Fibroblast of the aortic adventitia (primary cell): ENCODE data around the gene ZSWIM3. TPM values are rescaled to one million over a fixed set of nuclear protein-coding genes. Genes with fewer than 3 reads are reported as not detected.

Experiments
- DNase-seq: peaks from one replicate; pipeline ENCODE4 v3.0.0-alpha.2; 2010; ENCODE audit warnings: low read depth
- H3K4me3 ChIP-seq: 2 replicates; pipeline ENCODE4 v1.5.1; 2011; ENCODE audit warnings: low read depth, mild to moderate bottlenecking, control low read depth, low read length, moderate library complexity
- CTCF ChIP-seq: IDR thresholded peaks from 2 replicates; pipeline ENCODE4 v1.5.1; 2011; ENCODE audit warnings: mild to moderate bottlenecking, low read length, control low read depth, inconsistent platforms; ENCODE audit not compliant: insufficient read depth
- total RNA-seq: library from RNA; depleted of rRNA; stranded (reverse); fragments of >200 nt; gene quantifications from 2 replicates; pipeline ENCODE4 v1.2.3, GENCODE V29; 2012; ENCODE audit warnings: low replicate concordance

ZSWIM3 gene
- total RNA-seq, 1 donor = 4.3 TPM

- no peak for TF ChIP-seq CTCF
- no peak overlapping the region for H3K4me3 ChIP-seq
- no peak for DNase-seq
Observed at GRCh38 chr20:45848969-45849582, 8.3 kb upstream of the ZSWIM3 start.

GRCh38 chr20:45850238-45850637, 7.2 kb upstream of the ZSWIM3 start:
- DNase-seq = no peak
- H3K4me3 ChIP-seq = no peak overlapping the region
- no peak for TF ChIP-seq CTCF

- no peak for TF ChIP-seq CTCF
- H3K4me3 ChIP-seq = no peak overlapping the region
- no peak for DNase-seq
Observed at GRCh38 chr20:45850926-45851325, 6.5 kb upstream of the ZSWIM3 start.

- no peak overlapping the region for H3K4me3 ChIP-seq
- no peak for TF ChIP-seq CTCF
- DNase-seq = no peak
Observed at GRCh38 chr20:45851501-45851900, 5.9 kb upstream of the ZSWIM3 start.

GRCh38 chr20:45852326-45852725, 5.1 kb upstream of the ZSWIM3 start:
- TF ChIP-seq CTCF = no peak
- no peak overlapping the region for H3K4me3 ChIP-seq
- DNase-seq = no peak

- H3K4me3 ChIP-seq = no peak overlapping the region
- no peak for DNase-seq
- no peak for TF ChIP-seq CTCF
Observed at GRCh38 chr20:45853484-45853883, 3.9 kb upstream of the ZSWIM3 start.

- no peak for DNase-seq
- peak overlapping the region; percentile 68 for H3K4me3 ChIP-seq
- TF ChIP-seq CTCF = no peak
Observed at GRCh38 chr20:45857882-45858216, 435 bp downstream of the ZSWIM3 start.
